A549 (cell line): ENCODE results near the gene UMODL1.

Source experiments
- CTCF ChIP-seq: fragments of >200 bp; sonication (Bioruptor Twin); formaldehyde crosslinking; IDR thresholded peaks from 3 replicates; pipeline ENCODE4 v1.5.1; 2016
- EP300 ChIP-seq, 2 experiments: fragments of >200 bp; sonication (Bioruptor Twin); formaldehyde crosslinking; IDR thresholded peaks; 2 replicates in 1 of 2; 3 replicates in 1 of 2; pipeline ENCODE4 v1.6.1; 2016 to 2017
- HOXA7 ChIP-seq: fragments of 250-450 bp; sonication (Bioruptor Pico); IDR thresholded peaks from 2 replicates; pipeline ENCODE4 v1.5.0; 2020; ENCODE audit warnings: mild to moderate bottlenecking, moderate library complexity
- HOXB13 ChIP-seq: fragments of 250-450 bp; sonication (Bioruptor Pico); IDR thresholded peaks from 2 replicates; pipeline ENCODE4 v1.5.0; 2020; ENCODE audit warnings: low read depth, mild to moderate bottlenecking, moderate library complexity
- JUN ChIP-seq, 2 experiments: fragments of >200 bp; sonication (Bioruptor Twin); formaldehyde crosslinking; IDR thresholded peaks; 2 replicates in 1 of 2; 3 replicates in 1 of 2; pipeline ENCODE4 v1.6.1; 2016 to 2017
- NPAS2 ChIP-seq: fragments of 250-450 bp; sonication (Bioruptor Pico); IDR thresholded peaks from 2 replicates; pipeline ENCODE4 v1.8.0; 2022; ENCODE audit warnings: mild to moderate bottlenecking, moderate library complexity, borderline replicate concordance
- POLR2A ChIP-seq: IDR thresholded peaks from 2 replicates; pipeline ENCODE4 v1.6.1; 2012; ENCODE audit warnings: mild to moderate bottlenecking, low read length
- POLR2AphosphoS2 ChIP-seq: conservative IDR thresholded peaks from 2 replicates; pipeline ENCODE4 v1.6.1; 2012; ENCODE audit warnings: low read length, improper control_type of control experiment, inconsistent platforms
- RAD21 ChIP-seq, 2 experiments: fragments of >200 bp in 1 of 2; sonication (Bioruptor Twin) in 1 of 2; formaldehyde crosslinking in 1 of 2; IDR thresholded peaks in 1 of 2; conservative IDR thresholded peaks in 1 of 2; 2 replicates in 1 of 2; 3 replicates in 1 of 2; pipeline ENCODE4 v1.6.1; 2012 to 2018; ENCODE audit warnings: inconsistent platforms in 1 of 2
- REST ChIP-seq: fragments of 200-600 bp; sonication (generic); IDR thresholded peaks from 2 replicates; pipeline ENCODE4 v1.6.1; 2016; ENCODE audit warnings: antibody characterized with exemption, mild to moderate bottlenecking, moderate library complexity
- TP53 ChIP-seq: fragments of 250-450 bp; sonication (Bioruptor Pico); IDR thresholded peaks from 2 replicates; pipeline ENCODE4 v1.5.0; 2021; ENCODE audit warnings: mild to moderate bottlenecking, moderate library complexity
- ZNF302 ChIP-seq: fragments of 250-450 bp; sonication (Bioruptor Pico); IDR thresholded peaks from 2 replicates; pipeline ENCODE4 v1.9.0; 2021; ENCODE audit warnings: inconsistent platforms, mild to moderate bottlenecking, moderate library complexity
- TF ChIP-seq, protein P1 (sequence below): fragments of 450-650 bp; IDR thresholded peaks from 2 replicates; pipeline ENCODE4 v1.6.1; 2014; ENCODE audit warnings: antibody characterized with exemption
- TF ChIP-seq, protein P2 (sequence below): IDR thresholded peaks from 2 replicates; pipeline ENCODE4 v1.6.1; 2012

DNA sequence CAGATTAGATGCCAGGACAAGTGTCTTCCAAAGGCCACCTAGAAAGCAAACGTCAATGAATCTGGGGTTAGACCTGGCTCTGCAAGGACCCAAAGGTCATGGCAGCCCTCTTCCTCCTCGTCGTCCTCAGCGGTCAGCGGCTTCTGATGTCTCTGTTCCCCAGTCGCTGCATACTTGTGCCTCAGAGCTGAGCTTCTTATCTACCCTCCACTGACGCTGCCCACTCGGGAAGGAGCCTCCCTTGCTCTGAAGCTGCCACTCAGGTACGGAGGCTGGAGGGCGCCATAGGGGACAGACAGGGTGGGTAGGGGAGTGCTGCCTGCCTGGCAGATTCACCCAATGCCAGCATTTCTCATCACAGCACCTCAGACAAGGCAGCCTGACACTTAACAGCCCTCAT is 11.4 kb upstream of the UMODL1 start:
- TF ChIP-seq HOXB13 (no peak), CTCF (no peak), NPAS2 (no peak), REST (no peak), POLR2A (no peak), TP53 (CRISPR knock-in tag) (no peak), RAD21 (conservative IDR thresholded peaks at IDR 0.05 in 1 of 2, IDR thresholded peaks at IDR 0.05 in 1 of 2) (no peak), JUN (IDR thresholded peaks at IDR 0.05) (no peak), ZNF302 (CRISPR knock-in tag) (no peak), POLR2AphosphoS2 (no peak), HOXA7 (CRISPR knock-in tag) (no peak), EP300 (IDR thresholded peaks at IDR 0.05) (no peak)
- TF ChIP-seq, protein P1, sequence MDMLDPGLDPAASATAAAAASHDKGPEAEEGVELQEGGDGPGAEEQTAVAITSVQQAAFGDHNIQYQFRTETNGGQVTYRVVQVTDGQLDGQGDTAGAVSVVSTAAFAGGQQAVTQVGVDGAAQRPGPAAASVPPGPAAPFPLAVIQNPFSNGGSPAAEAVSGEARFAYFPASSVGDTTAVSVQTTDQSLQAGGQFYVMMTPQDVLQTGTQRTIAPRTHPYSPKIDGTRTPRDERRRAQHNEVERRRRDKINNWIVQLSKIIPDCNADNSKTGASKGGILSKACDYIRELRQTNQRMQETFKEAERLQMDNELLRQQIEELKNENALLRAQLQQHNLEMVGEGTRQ = no peak
- TF ChIP-seq, protein P2, sequence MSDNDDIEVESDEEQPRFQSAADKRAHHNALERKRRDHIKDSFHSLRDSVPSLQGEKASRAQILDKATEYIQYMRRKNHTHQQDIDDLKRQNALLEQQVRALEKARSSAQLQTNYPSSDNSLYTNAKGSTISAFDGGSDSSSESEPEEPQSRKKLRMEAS = no peak
